Ascending aorta (tissue), 2 donors: ENCODE data around the gene MAGEL2. TPM values are rescaled to one million over a fixed set of nuclear protein-coding genes. Genes with fewer than 3 reads are reported as not detected.
A peak's percentile ranks its signal among the peaks of the same experiment; 100 is the strongest.

Experiments used
- DNase-seq, 2 donors: peaks; one replicate each; pipeline ENCODE4 v3.0.0-alpha.2; 2019; ENCODE audit warnings: low spot score in 2 of 2
- H3K27ac ChIP-seq, 2 donors: fragments of 200-600 bp; sonication (generic); one replicate each; pipeline ENCODE4 v1.5.1; 2016 to 2017; ENCODE audit warnings: mild to moderate bottlenecking in 1 of 2
- H3K27me3 ChIP-seq: fragments of 200-600 bp; sonication (generic); one replicate; pipeline ENCODE4 v1.5.1; 2017
- H3K36me3 ChIP-seq, 2 donors: fragments of 200-600 bp; sonication (generic); one replicate each; pipeline ENCODE4 v1.5.1; 2016
- H3K4me1 ChIP-seq, 2 donors: fragments of 200-600 bp; sonication (generic); one replicate each; pipeline ENCODE4 v1.5.1; 2016 to 2017; ENCODE audit warnings: mild to moderate bottlenecking in 1 of 2
- H3K4me3 ChIP-seq, 2 donors: fragments of 200-600 bp; sonication (generic); one replicate each; pipeline ENCODE4 v1.5.1; 2016 to 2017; ENCODE audit warnings: mild to moderate bottlenecking in 1 of 2
- H3K9me3 ChIP-seq, 2 donors: fragments of 200-600 bp; sonication (generic); one replicate each; pipeline ENCODE4 v1.5.1; 2016
- intact Hi-C: fragments of 100-400 bp; cut with DNase I; formaldehyde crosslinking; loops from one replicate; pipeline ENCODE4 v1.15.1; 2023
- total RNA-seq: library from RNA; depleted of rRNA; stranded (reverse); fragments of >200 nt; gene quantifications from one replicate; pipeline ENCODE4 v1.1.0, GENCODE V29; 2016
- TF ChIP-seq, protein P1 (sequence below), 3 experiments: fragments of 200-600 bp in 2 of 3; fragments of 450-650 bp in 1 of 3; sonication (generic) in 2 of 3; IDR thresholded peaks; one replicate each; pipeline ENCODE4 v1.5.1; 2016 to 2019; ENCODE audit warnings: antibody characterized with exemption in 3 of 3, mild to moderate bottlenecking in 1 of 3, moderate library complexity in 1 of 3

MAGEL2 gene
- total RNA-seq, 1 donor from 2014 or later = 0.11 TPM

DNA sequence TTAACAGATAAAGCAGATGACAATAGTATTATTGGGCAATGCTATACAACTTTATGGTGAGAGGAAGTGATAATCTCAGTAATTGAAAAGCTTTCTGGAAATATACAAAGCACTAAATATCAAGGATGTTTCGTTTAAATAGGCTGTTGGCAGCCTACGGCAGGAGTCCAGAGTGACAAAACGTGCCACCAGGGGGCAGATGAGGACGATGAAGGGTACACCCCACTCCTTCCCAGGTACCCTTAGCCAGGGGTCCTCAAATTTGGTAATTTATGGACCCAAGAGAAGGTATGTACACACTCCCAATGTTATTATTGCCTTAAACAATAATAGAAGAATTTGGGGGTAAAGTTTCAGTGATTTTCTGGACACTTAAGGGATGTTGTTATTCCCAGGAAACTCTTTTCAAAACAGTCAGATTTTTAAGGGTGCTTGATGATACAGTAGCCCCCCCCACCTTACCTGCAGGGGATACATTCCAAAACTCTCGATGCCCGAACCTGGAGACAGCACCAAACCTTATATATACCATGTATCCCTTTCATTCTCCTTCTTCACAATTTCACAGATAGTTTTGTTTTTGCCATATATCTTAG is 1.4 kb upstream of the MAGEL2 start:
- H3K9me3 ChIP-seq = no peaks in the 10 kb centered on the region
- intact Hi-C loops = loop anchor here (5.0 kb wide), 1 partner anchor 38 kb away; the partner anchor contains the start of gene NDN
- no peaks in the 10 kb centered on the region for H3K36me3 ChIP-seq
- TF ChIP-seq, protein P1, sequence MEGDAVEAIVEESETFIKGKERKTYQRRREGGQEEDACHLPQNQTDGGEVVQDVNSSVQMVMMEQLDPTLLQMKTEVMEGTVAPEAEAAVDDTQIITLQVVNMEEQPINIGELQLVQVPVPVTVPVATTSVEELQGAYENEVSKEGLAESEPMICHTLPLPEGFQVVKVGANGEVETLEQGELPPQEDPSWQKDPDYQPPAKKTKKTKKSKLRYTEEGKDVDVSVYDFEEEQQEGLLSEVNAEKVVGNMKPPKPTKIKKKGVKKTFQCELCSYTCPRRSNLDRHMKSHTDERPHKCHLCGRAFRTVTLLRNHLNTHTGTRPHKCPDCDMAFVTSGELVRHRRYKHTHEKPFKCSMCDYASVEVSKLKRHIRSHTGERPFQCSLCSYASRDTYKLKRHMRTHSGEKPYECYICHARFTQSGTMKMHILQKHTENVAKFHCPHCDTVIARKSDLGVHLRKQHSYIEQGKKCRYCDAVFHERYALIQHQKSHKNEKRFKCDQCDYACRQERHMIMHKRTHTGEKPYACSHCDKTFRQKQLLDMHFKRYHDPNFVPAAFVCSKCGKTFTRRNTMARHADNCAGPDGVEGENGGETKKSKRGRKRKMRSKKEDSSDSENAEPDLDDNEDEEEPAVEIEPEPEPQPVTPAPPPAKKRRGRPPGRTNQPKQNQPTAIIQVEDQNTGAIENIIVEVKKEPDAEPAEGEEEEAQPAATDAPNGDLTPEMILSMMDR (IDR thresholded peaks at IDR 0.05) = peak in 2 of 3 experiments; percentile 26 to 31
- H3K27me3 ChIP-seq = no peaks in the 10 kb centered on the region
- no peaks in the 10 kb centered on the region for H3K4me1 ChIP-seq
- no peak overlapping the region for H3K4me3 ChIP-seq
- no peak for DNase-seq
- no peak overlapping the region for H3K27ac ChIP-seq

DNA sequence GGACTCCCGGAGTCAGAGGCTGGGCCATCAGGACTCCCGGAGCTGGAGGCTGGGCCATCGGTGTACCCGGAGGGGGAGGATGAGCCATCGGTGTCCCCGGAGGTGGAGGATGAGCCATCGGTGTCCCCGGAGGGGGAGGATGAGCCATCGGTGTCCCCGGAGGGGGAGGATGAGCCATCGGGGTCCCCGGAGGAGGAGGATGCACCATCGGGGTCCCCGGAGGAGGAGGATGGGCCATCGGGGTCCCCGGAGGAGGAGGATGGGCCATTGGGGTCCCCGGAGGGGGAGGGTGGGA is 719 bp downstream of the MAGEL2 start:
- intact Hi-C loops = loop anchor here (5.0 kb wide), 1 partner anchor 40 kb away; the partner anchor contains the start of gene NDN

DNA sequence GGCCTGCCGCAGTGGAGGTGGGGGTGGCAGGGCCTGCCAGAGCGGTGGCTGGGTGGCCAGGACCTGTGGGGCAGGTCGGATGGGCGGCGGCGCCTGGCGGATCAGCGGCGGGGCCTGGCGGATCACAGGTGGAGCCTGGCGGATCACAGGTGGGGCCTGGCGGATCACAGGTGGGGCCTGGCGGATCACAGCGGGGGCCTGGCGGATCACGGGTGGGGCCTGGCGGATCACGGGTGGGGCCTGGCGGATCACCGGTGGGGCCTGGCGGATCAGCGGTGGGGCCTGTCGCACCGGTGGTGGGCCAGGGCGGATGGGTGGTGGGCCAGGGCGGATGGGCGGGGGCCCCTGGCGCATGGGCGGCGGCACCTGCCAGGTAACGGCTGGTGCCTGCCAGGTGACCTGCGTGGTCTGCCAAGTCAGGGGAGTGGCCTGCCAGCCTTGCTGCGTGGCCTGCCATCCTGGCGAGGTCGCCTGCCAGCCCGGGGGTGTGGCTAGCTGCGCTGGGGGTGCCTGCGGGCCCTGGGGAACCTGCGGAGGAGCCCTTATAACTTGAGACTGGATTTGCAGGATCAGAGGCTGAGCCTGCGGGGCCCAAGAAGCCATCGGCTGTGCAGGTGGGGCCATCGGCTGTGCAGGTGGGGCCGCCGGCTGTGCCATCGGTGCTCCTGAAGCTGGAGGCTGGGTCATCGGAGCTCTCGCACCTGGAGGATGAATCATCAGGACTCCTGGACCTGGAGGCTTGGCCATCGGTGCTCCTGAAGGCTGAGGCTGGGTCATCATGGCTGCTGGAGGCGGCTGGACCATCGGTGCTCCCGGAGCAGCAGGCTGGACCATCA is 1.3 kb downstream of the MAGEL2 start:
- Histone ChIP-seq H3K9me3 (no peaks in the 10 kb centered on the region), H3K4me1 (no peaks in the 10 kb centered on the region), H3K27me3 (no peaks in the 10 kb centered on the region), H3K4me3 (no peak overlapping the region), H3K27ac (no peak overlapping the region), H3K36me3 (no peaks in the 10 kb centered on the region)
- TF ChIP-seq, protein P1 (IDR thresholded peaks at IDR 0.05) = no peak
- intact Hi-C loops = loop anchor here (5.0 kb wide), 1 partner anchor 41 kb away; the partner anchor contains the start of gene NDN
- DNase-seq = no peak

More for the DNA sequence above, 719 bp downstream of the MAGEL2 start:
- TF ChIP-seq, protein P1 (IDR thresholded peaks at IDR 0.05) = no peak
- Histone ChIP-seq H3K4me3 (peak overlapping the region in 1 of 2 donors; percentile 58), H3K36me3 (no peaks in the 10 kb centered on the region), H3K9me3 (no peaks in the 10 kb centered on the region), H3K4me1 (no peaks in the 10 kb centered on the region), H3K27me3 (no peaks in the 10 kb centered on the region), H3K27ac (no peak overlapping the region)
- no peak for DNase-seq

DNA sequence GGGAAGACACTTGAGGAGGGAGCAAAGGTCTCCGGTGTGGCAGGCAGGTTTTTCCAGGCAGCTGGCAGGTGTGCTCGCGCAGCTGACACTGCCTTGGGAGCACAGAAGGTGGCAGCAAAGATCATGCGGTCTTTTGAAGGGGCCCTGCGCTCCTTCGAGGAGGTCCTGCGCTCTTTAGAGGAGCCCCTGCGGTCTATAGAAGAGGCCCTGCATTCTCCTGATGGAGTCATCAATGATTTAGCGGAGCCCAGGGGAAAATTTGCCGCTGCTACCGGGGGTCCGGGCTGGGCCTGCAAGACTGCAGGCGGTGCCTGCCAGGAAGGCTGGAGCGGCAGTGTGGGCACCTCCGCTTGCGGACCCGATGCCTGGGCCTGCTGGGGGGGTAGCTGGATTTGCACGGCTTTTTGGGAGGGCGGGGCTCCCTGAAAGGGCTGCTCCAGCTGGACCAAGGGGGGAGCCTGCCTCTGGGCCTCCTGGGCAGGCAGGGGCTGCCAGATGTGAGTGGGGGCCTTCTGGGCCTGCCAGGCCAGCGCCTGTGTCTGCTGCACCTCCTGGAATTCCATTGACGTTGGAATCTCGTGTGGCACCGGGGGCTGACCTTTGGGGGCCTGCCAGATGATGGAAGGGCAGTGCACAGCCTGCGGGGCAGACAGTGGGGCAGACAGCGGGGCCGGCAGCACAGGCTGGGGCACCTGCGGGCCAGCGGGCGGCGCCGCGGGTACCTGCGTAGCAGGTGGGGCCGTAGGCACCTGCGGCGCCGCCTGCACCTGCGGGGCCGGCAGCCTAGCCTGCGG is 2.1 kb downstream of the MAGEL2 start:
- no peaks in the 10 kb centered on the region for H3K9me3 ChIP-seq
- H3K36me3 ChIP-seq = no peaks in the 10 kb centered on the region
- no peaks in the 10 kb centered on the region for H3K27me3 ChIP-seq
- H3K4me3 ChIP-seq = no peak overlapping the region
- DNase-seq = no peak
- H3K27ac ChIP-seq = no peak overlapping the region
- intact Hi-C loops = loop anchor here (5.0 kb wide), 1 partner anchor 42 kb away; the partner anchor contains the start of gene NDN
- TF ChIP-seq, protein P1 (IDR thresholded peaks at IDR 0.05) = no peak
- no peaks in the 10 kb centered on the region for H3K4me1 ChIP-seq

DNA sequence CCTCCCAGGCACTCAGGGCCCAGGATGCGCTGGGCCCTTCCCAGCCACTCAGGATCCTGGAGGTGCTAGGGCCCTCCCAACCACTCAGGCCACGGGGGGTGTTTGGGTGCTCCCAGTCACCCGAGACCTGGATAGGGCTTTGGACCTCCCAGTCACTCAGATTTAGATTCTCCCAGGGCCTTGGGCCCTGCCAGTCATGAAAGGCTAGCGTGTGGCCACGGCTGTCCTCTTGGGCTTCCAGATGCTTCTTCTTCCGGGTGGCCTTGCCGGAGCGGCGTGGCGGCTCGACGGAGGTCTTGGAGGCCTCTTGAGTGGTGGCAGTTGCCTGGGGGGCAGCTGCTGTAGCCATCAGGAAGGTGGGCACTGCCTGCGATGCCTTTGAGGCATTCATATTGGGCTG is 2.8 kb downstream of the MAGEL2 start:
- no peak for DNase-seq
- intact Hi-C loops = loop anchor here (5.0 kb wide), 1 partner anchor 42 kb away; the partner anchor contains the start of gene NDN
- Histone ChIP-seq H3K4me3 (no peak overlapping the region), H3K36me3 (no peaks in the 10 kb centered on the region), H3K27ac (no peak overlapping the region), H3K4me1 (no peaks in the 10 kb centered on the region), H3K9me3 (no peaks in the 10 kb centered on the region), H3K27me3 (no peaks in the 10 kb centered on the region)
- TF ChIP-seq, protein P1 (IDR thresholded peaks at IDR 0.05) = no peak
